Body of pancreas (tissue), 4 donors: ENCODE results near the gene POFUT1. TPM values are rescaled to one million over a fixed set of nuclear protein-coding genes. Genes with fewer than 3 reads are reported as not detected.
"Not testable (repeated sequence)": the region's sequence is repeated elsewhere in the genome, so short reads cannot be mapped to it uniquely, and the experiment has no call there.

Experiments
- ATAC-seq: fragments of 150-250 bp; one replicate; pipeline ENCODE4 v1.9.1; 2016
- DNase-seq, 4 donors: peaks; one replicate each; pipeline ENCODE4 v3.0.0-alpha.2; 2019
- H3K27ac ChIP-seq, 4 donors: fragments of 200-600 bp; sonication (generic); 1 replicate in 3 of 4; 2 replicates in 1 of 4; pipeline versions ENCODE4 v1.5.1 to v1.6.1; 2016 to 2019; ENCODE audit warnings: mild to moderate bottlenecking in 1 of 4, mixed read lengths in 1 of 4, moderate library complexity in 1 of 4
- H3K27me3 ChIP-seq, 2 donors: fragments of 200-600 bp; sonication (generic); one replicate each; pipeline ENCODE4 v1.6.0; 2016; ENCODE audit warnings: mild to moderate bottlenecking in 1 of 2
- H3K36me3 ChIP-seq, 2 donors: fragments of 200-600 bp; sonication (generic); replicated peaks in 1 of 2; 2 replicates each; pipeline ENCODE4 v1.5.1; 2016; ENCODE audit warnings: low read depth in 2 of 2; ENCODE audit not compliant: insufficient read depth in 1 of 2
- H3K4me1 ChIP-seq: fragments of 200-600 bp; sonication (generic); one replicate; pipeline ENCODE4 v1.6.0; 2016
- H3K4me3 ChIP-seq, 2 donors: fragments of 200-600 bp; sonication (generic); 1 replicate in 1 of 2; 2 replicates in 1 of 2; pipeline ENCODE4 v1.5.1; 2016 to 2019
- H3K9me3 ChIP-seq, 3 donors: fragments of 200-600 bp; sonication (generic); 1 replicate in 2 of 3; 2 replicates in 1 of 3; pipeline ENCODE4 v1.5.1; 2016
- CTCF ChIP-seq, 7 experiments: fragments of 450-650 bp in 4 of 7; fragments of 200-600 bp in 3 of 7; sonication (generic) in 3 of 7; IDR thresholded peaks; one replicate each; pipeline ENCODE4 v1.5.1; 2016 to 2019; ENCODE audit warnings: antibody characterized with exemption in 7 of 7
- POLR2A ChIP-seq, 3 donors: fragments of 450-650 bp; IDR thresholded peaks; one replicate each; pipeline ENCODE4 v1.6.1; 2016; ENCODE audit warnings: antibody characterized with exemption in 3 of 3, mild to moderate bottlenecking in 2 of 3
- WGBS, 2 donors: methylation state at CpG; one replicate each; pipeline ENCODE4 v1.1.5; 2017; 5-methylcytosine and 5-hydroxymethylcytosine counted together
- intact Hi-C: fragments of 100-400 bp; cut with DNase I; formaldehyde crosslinking; loops from one replicate; pipeline ENCODE4 v1.15.1; 2023
- total RNA-seq, 2 donors: library from RNA; depleted of rRNA; stranded (reverse); fragments of >200 nt; gene quantifications; one replicate each; pipeline ENCODE4 v1.1.0, GENCODE V29; 2016

The POFUT1 gene
- total RNA-seq, 2 donors from 2014 or later: 12.2 to 23.6 TPM

DNA sequence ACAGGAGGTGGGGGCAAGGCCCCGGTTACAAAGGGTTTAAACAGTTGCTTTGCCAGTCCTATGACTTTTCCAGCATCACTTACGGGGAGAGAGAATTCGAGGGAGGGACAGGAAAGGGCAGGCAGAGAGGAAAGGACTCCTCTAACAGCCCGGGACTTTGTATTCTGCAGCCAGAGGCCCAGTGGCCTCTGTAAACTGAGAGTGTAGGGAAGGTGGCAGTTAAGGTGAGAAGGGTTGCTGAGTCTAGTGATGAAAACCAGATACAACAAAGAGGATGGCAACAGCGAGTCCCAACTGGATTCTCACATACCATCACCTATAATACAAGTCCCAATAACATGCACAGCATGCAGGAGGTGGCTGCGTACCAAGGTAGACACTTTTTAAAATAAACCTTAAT, 13.7 kb upstream of the POFUT1 start:
- Histone ChIP-seq H3K27me3 (no peaks in the 10 kb centered on the region), H3K27ac (peak overlapping the region in 1 of 4 donors; percentile 41), H3K36me3 (peaks cover 0 to 2% of the 10 kb centered on the region in 2 donors), H3K4me3 (no peak overlapping the region), H3K4me1 (peaks cover 57% of the 10 kb centered on the region), H3K9me3 (no peaks in the 10 kb centered on the region)
- DNase-seq (no peak), ATAC-seq (no peak)
- intact Hi-C loops: no loop called here
- 81 to 86% methylated on average over 6 of the region's 6 CpGs for WGBS, 2 donors
- TF ChIP-seq POLR2A (IDR thresholded peaks at IDR 0.05): no peak
- no peak for TF ChIP-seq CTCF (IDR thresholded peaks at IDR 0.05)

GRCh38 chr20:32195581-32195980, 12.1 kb upstream of the POFUT1 start:
- WGBS, 2 donors: 24 to 30% methylated on average over 7 of the region's 7 CpGs
- no peaks in the 10 kb centered on the region for H3K27me3 ChIP-seq
- peak overlapping the region in 3 of 4 donors; percentile 12 to 37 (median 15) for H3K27ac ChIP-seq
- peaks cover 0 to 2% of the 10 kb centered on the region in 2 donors for H3K36me3 ChIP-seq
- H3K4me1 ChIP-seq: peaks cover 44% of the 10 kb centered on the region
- peak; percentile 70 for ATAC-seq
- no peak overlapping the region for H3K4me3 ChIP-seq
- intact Hi-C loops: no loop called here
- peak; percentile 15 to 62 (median 50) for DNase-seq
- TF ChIP-seq CTCF (IDR thresholded peaks at IDR 0.05): no peak
- TF ChIP-seq POLR2A (IDR thresholded peaks at IDR 0.05): no peak
- H3K9me3 ChIP-seq: no peaks in the 10 kb centered on the region

GRCh38 chr20:32196613-32197012, 11.1 kb upstream of the POFUT1 start:
- DNase-seq, intact Hi-C loops: not testable (repeated sequence)

GRCh38 chr20:32197136-32197535, 10.5 kb upstream of the POFUT1 start:
- not testable (repeated sequence) for DNase-seq, ATAC-seq

More at GRCh38 chr20:32196613-32197012, 11.1 kb upstream of the POFUT1 start:
- not testable (repeated sequence) for H3K9me3 ChIP-seq, H3K27ac ChIP-seq, H3K27me3 ChIP-seq, H3K36me3 ChIP-seq, ATAC-seq, H3K4me3 ChIP-seq
- H3K4me1 ChIP-seq: peaks cover 47% of the 10 kb centered on the region
- WGBS, 2 donors: 92 to 94% methylated on average over 7 to 11 of the region's 11 CpGs

DNA sequence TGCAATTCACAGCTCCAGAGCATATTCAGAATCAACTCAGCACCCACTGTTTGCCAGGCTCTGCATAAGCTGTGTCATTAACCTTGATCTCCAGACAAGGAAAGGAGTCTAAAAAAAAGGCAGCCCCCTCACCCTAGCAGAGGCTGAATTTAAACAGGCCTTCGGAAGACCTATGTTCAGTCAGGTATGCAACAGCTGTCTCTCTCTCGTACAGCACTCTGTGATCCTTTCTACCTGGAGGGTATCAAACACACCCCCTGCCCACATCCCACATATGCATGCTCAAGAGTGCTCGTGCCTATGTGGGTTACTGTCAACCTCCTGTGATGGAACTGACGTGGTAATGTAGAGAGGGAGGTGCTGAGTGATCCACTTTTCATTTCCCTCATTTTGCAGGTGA, 8.7 kb upstream of the POFUT1 start:
- peaks cover 50% of the 10 kb centered on the region for H3K4me1 ChIP-seq
- TF ChIP-seq CTCF (IDR thresholded peaks at IDR 0.05) (no peak), POLR2A (IDR thresholded peaks at IDR 0.05) (no peak)
- intact Hi-C loops: no loop called here
- ATAC-seq (no peak), DNase-seq (no peak)
- no peak overlapping the region for H3K27ac ChIP-seq
- H3K27me3 ChIP-seq: no peaks in the 10 kb centered on the region
- peaks cover 0 to 4% of the 10 kb centered on the region in 2 donors for H3K36me3 ChIP-seq
- H3K9me3 ChIP-seq: no peaks in the 10 kb centered on the region
- WGBS, 2 donors: 59 to 68% methylated on average over 3 to 4 of the region's 4 CpGs
- H3K4me3 ChIP-seq: no peak overlapping the region

More at GRCh38 chr20:32197136-32197535, 10.5 kb upstream of the POFUT1 start:
- H3K4me3 ChIP-seq, H3K27me3 ChIP-seq, H3K36me3 ChIP-seq, H3K27ac ChIP-seq, H3K9me3 ChIP-seq, intact Hi-C loops: not testable (repeated sequence)
- 89 to 90% methylated on average over 6 to 19 of the region's 20 CpGs for WGBS, 2 donors
- peaks cover 50% of the 10 kb centered on the region for H3K4me1 ChIP-seq

- Histone ChIP-seq H3K4me3 (no peak overlapping the region), H3K27ac (peak overlapping the region in 2 of 4 donors; percentile 0 to 22), H3K36me3 (peaks cover 0 to 4% of the 10 kb centered on the region in 2 donors), H3K27me3 (no peaks in the 10 kb centered on the region), H3K9me3 (no peaks in the 10 kb centered on the region), H3K4me1 (peaks cover 63% of the 10 kb centered on the region)
- TF ChIP-seq CTCF (IDR thresholded peaks at IDR 0.05): no peak
- no peak for TF ChIP-seq POLR2A (IDR thresholded peaks at IDR 0.05)
- intact Hi-C loops: no loop called here
- no peak for ATAC-seq
- DNase-seq: no peak
- 61 to 71% methylated on average over 4 of the region's 4 CpGs for WGBS, 2 donors
These were observed 6.2 kb upstream of the POFUT1 start for GRCh38 chr20:32201296-32201976.
